Measurements from ENCODE around the gene ZNF774.
A peak's percentile ranks its signal among the peaks of the same experiment; 100 is the strongest.

Gene ZNF774

DNA sequence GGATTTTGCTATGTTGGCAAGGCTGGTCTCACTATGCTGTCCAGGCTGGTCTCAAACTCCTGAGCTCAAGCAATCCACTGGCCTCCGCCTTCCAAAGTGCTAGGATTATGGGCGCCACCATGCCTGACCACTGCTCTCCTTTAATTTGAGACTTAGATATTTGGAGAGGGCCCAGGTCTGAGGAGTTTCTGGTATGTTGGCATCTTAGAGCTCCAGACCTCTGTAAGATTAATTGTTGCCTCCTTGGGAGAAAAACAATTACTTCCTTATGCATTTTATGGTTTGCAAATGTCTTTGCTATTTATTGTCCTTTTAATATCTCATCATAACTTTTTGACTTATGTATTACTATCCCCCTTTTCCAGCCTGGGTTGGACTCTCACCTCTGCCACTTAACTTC, 2.9 kb downstream of the ZNF774 start:
- TF ChIP-seq, protein P1, sequence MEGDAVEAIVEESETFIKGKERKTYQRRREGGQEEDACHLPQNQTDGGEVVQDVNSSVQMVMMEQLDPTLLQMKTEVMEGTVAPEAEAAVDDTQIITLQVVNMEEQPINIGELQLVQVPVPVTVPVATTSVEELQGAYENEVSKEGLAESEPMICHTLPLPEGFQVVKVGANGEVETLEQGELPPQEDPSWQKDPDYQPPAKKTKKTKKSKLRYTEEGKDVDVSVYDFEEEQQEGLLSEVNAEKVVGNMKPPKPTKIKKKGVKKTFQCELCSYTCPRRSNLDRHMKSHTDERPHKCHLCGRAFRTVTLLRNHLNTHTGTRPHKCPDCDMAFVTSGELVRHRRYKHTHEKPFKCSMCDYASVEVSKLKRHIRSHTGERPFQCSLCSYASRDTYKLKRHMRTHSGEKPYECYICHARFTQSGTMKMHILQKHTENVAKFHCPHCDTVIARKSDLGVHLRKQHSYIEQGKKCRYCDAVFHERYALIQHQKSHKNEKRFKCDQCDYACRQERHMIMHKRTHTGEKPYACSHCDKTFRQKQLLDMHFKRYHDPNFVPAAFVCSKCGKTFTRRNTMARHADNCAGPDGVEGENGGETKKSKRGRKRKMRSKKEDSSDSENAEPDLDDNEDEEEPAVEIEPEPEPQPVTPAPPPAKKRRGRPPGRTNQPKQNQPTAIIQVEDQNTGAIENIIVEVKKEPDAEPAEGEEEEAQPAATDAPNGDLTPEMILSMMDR (IDR thresholded peaks at IDR 0.05) = no peak
- H3K4me3 ChIP-seq = no peak overlapping the region
- H3K27ac ChIP-seq = no peak overlapping the region
- no peak for DNase-seq (ENCODE audit: low spot score)

DNA sequence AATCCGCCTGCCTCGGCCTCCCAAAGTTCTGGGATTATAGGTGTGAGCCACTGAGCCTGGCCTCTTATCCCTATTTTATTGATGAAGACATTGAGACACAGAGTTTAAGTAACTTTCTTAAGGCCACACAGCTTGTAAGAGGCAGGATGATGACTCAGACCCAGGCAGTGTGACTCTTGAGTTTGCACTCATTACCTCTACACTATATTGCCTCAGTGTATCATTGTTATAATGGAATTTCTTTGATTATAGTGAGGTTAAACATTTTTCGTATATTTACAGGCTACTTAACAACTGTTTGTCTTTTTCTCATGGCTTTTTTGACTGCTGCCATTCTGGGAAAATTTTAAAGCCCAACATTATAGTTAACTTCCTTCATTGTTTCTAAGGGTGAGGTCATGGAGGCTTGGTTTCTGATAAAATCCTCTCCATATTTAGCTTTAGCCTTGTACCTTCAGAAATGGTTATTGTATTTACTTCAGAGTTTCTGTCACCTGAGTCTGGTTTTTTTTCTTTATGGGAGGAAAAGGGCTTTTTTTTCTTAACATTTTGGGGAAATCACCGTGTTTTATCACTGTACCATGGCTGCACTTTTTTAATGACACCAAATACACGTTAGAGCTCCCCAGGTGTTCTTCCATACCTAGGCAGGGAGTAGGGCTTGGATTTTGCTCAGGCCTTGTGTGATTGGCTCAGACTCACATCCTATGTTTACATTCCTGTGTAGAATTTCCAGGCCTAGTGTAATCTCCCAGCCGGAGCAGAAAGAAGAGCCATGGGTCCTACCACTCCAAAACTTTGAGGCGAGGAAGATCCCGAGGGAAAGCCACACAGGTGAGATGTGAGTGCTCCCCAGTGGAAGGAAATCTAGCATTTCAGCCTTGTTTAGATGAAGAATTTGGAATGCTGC, 6.3 kb downstream of the ZNF774 start:
- Histone ChIP-seq H3K4me3 (no peak overlapping the region), H3K27ac (no peak overlapping the region)
- no peak for DNase-seq (ENCODE audit: low spot score)
- TF ChIP-seq, protein P1 (IDR thresholded peaks at IDR 0.05) = no peak

GRCh38 chr15:90360746-90361145, 8.7 kb downstream of the ZNF774 start:
- TF ChIP-seq, protein P1 (IDR thresholded peaks at IDR 0.05) = no peak
- no peak overlapping the region for H3K4me3 ChIP-seq
- no peak overlapping the region for H3K27ac ChIP-seq
- DNase-seq (ENCODE audit: low spot score) = no peak

DNA sequence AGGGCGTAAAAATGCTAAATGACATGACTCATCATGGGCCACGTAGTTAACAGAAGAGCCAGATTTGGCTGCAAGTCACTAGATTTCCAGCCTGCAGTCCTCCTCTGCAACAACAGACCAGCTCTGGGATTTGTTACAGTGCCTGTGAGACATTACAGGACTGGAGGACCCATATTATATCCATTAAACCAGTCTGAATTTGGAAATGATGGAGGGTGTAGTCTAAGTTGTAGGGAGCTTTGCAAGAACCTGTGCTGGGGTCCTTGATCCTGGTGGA, 10.8 kb downstream of the ZNF774 start:
- H3K4me3 ChIP-seq = no peak overlapping the region
- no peak for DNase-seq (ENCODE audit: low spot score)
- TF ChIP-seq, protein P1 (IDR thresholded peaks at IDR 0.05) = no peak
- peak overlapping the region; percentile 5 to 69 for H3K27ac ChIP-seq

GRCh38 chr15:90364251-90364650, 12.2 kb downstream of the ZNF774 start:
- no peak for DNase-seq (ENCODE audit: low spot score)
- peak overlapping the region in 1 of 2 donors; percentile 25 for H3K27ac ChIP-seq
- TF ChIP-seq, protein P1 (IDR thresholded peaks at IDR 0.05) = no peak

GRCh38 chr15:90365414-90366055, 13.5 kb downstream of the ZNF774 start:
- H3K27ac ChIP-seq = no peak overlapping the region
- TF ChIP-seq, protein P1 (IDR thresholded peaks at IDR 0.05) = no peak
- no peak overlapping the region for H3K4me3 ChIP-seq
- no peak for DNase-seq (ENCODE audit: low spot score)

More at GRCh38 chr15:90364251-90364650, 12.2 kb downstream of the ZNF774 start:
- H3K4me3 ChIP-seq = no peak overlapping the region

- H3K4me3 ChIP-seq = no peak overlapping the region
- no peak for DNase-seq (ENCODE audit: low spot score)
- H3K27ac ChIP-seq = peak overlapping the region; percentile 60 to 70
- TF ChIP-seq, protein P1 (IDR thresholded peaks at IDR 0.05) = no peak
Measured at GRCh38 chr15:90367576-90367975, 15.5 kb downstream of the ZNF774 start.
